HG03460 (cell line): ENCODE data around the gene WWOX.
"Not testable (repeated sequence)": the region's sequence is repeated elsewhere in the genome, so short reads cannot be mapped to it uniquely, and the experiment has no call there.

Source experiments
- ATAC-seq: cut with Tn5 transposase; IDR thresholded peaks from one replicate; pipeline ENCODE4 v1.9.1; 2021; ENCODE audit not compliant: unreplicated experiment

WWOX gene

GRCh38 chr16:79206889-79207288 lies 1107.4 kb downstream of the WWOX start:
- ATAC-seq = no peak

DNA sequence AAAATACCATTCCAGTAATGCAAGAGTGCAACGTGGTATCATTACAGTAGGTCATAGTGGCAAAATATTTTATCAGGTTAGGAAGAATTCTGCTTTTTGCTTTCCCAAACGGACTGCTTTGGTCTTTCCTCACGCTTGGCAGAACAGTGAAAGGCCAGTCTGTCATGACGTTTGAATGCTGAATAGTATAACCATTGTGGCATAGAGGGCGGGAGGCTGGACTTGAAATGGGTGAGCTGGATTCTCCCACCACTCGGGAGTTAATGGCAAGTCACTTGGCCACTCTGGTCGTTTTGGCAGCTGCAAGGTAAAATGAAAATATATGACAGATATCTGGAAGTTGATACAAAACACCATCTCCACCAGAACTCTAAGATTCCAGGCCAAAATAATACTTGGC lies 1109.9 kb downstream of the WWOX start:
- ATAC-seq = no peak

- ATAC-seq = no peak
Measured at GRCh38 chr16:79210607-79211006, 1111.2 kb downstream of the WWOX start.

DNA sequence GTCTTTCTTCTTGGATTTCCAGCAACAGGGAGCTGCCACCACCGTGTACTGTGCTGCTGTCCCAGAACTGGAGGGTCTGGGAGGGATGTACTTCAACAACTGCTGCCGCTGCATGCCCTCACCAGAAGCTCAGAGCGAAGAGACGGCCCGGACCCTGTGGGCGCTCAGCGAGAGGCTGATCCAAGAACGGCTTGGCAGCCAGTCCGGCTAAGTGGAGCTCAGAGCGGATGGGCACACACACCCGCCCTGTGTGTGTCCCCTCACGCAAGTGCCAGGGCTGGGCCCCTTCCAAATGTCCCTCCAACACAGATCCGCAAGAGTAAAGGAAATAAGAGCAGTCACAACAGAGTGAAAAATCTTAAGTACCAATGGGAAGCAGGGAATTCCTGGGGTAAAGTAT lies 1112.1 kb downstream of the WWOX start:
- no peak for ATAC-seq

- no peak for ATAC-seq
Measured at GRCh38 chr16:79212114-79212791, 1112.8 kb downstream of the WWOX start.

- no peak for ATAC-seq
Measured at GRCh38 chr16:79213214-79213613, 1113.8 kb downstream of the WWOX start.

DNA sequence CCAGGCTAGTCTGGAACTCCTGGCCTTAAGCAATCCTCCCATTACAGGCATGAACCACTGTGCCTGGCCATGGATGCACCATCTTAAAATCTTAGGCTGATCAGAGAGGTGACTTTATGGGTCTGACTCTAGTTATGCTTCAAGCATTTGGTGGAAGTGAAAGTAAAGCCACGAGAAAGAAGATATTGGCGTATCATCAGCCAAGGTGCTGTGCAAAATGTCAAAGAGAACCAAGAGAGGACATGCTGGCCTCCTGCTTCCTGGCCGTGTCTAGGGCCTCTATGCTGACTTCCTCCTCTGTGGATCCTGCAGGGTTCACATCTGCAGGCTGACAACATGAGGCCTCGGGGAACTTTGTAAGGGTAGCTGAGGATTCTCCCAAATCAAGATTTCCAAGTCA lies 1115.8 kb downstream of the WWOX start:
- no peak for ATAC-seq

GRCh38 chr16:79217375-79218011 lies 1118.0 kb downstream of the WWOX start:
- no peak for ATAC-seq

- no peak for ATAC-seq
Measured at GRCh38 chr16:79218351-79218750, 1118.9 kb downstream of the WWOX start.

- not testable (repeated sequence) for ATAC-seq
Measured at GRCh38 chr16:79225994-79226393, 1126.5 kb downstream of the WWOX start.

- no peak for ATAC-seq
Measured at GRCh38 chr16:79229361-79229760, 1129.9 kb downstream of the WWOX start.

- ATAC-seq = not testable (repeated sequence)
Measured at GRCh38 chr16:79245700-79246099, 1146.2 kb downstream of the WWOX start.

GRCh38 chr16:79247386-79247785 lies 1147.9 kb downstream of the WWOX start:
- no peak for ATAC-seq

DNA sequence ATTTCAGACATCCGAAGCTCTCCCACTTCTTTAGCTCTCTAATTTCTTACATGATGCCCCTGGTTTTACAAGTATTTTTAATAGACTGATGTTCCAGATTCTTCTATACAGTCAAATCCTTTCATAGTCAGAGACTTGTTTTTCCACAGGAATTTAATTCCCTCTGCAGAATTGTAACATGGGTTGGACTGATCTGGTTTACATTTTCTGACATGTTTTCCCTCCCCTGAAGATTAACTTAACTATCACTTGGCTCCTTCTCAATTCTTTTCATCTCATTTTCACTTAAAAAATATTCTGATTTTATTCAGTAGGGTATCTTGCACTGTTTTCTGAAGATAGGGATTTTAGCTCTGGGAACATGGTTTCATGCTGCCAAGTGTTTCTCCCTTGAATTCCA lies 1148.9 kb downstream of the WWOX start:
- ATAC-seq = no peak

DNA sequence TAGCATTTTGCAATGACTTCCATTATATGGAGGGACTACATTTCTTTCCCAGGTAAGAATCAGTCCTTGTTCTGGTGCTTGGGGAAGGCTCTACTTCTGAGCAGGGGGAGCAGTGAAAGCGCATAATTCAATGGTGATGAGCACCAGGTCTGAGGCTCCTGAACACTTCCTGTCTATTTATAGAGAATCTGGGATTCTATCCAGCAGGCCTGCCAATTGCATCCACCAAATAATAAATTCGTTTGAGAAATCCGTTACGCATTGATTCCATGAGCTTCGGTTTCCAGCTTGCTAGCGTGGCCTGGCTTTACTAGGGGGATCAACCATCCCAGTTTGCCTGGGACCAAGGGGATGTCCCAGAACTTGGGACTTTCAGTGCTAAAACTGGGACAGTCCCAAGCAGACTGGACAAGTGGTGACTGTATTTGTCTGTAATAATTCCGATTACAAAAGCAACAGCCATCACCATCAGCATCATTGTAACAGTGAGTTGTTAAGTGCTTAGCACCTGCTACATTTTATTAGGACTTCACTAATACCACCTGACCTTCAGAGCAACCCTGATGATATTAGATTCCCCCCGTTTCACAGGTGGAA lies 1151.1 kb downstream of the WWOX start:
- no peak for ATAC-seq

GRCh38 chr16:79253100-79253631 lies 1153.7 kb downstream of the WWOX start:
- ATAC-seq = no peak

DNA sequence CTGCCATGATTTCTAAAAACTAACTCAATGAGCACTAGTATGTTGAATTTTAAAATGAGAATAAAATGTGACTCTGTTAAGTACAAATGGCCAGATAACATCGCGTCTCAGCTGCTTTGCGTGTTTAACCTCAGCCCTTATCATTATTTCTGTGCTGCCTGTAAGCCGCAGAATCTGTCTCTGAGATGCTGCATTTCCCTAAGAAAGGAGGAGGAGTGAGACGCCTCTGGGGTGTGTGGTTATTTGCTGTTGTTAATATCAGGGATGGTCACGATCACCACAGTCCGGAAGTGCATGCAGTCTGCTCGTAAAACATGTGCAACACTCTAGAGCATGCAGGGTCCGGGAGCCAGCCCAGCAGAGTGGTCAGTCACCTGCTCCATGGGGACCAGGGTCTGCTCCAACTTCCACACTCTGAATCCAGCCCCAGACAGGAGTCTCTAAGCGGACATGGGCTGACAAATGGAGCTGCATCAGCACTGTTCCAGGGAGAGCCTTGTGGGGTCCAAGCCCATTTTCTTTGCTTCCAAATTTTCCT lies 1158.6 kb downstream of the WWOX start:
- no peak for ATAC-seq

GRCh38 chr16:79260890-79261289 lies 1161.4 kb downstream of the WWOX start:
- not testable (repeated sequence) for ATAC-seq

DNA sequence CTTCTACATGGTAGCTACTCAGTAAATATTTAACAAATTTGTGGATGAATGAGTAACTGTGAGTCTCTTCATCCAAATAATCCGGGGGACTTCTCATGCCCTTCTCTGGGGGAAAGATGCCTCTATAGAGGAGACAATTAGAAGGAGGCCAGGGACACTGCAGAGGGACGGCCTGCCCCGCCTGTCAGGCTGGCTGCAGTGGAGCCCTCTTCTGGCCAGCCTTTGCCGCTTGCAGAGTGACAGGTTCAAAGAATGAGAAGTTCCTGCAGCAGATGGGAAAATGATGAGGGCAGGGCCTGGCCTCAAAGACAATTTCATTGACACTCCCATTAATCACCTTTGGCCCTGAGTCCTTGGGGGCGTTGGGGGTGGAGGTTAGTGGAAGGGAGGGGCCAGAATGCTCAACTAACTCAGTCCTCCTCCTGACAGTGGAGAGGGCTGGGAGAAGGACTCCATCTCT lies 1162.1 kb downstream of the WWOX start:
- no peak for ATAC-seq

- no peak for ATAC-seq
Measured at GRCh38 chr16:79261944-79262552, 1162.6 kb downstream of the WWOX start.
